NCI-H526 treated with DMSO at 0.1 percent for 48 hours (cell line): ENCODE data around the gene RABGAP1L.
"Not testable (repeated sequence)": the region's sequence is repeated elsewhere in the genome, so short reads cannot be mapped to it uniquely, and the experiment has no call there.

ENCODE experiments used
- DNase-seq: peaks from one replicate; lab custom pipeline; 2025; lab: John Stamatoyannopoulos, UW

Gene RABGAP1L

DNA sequence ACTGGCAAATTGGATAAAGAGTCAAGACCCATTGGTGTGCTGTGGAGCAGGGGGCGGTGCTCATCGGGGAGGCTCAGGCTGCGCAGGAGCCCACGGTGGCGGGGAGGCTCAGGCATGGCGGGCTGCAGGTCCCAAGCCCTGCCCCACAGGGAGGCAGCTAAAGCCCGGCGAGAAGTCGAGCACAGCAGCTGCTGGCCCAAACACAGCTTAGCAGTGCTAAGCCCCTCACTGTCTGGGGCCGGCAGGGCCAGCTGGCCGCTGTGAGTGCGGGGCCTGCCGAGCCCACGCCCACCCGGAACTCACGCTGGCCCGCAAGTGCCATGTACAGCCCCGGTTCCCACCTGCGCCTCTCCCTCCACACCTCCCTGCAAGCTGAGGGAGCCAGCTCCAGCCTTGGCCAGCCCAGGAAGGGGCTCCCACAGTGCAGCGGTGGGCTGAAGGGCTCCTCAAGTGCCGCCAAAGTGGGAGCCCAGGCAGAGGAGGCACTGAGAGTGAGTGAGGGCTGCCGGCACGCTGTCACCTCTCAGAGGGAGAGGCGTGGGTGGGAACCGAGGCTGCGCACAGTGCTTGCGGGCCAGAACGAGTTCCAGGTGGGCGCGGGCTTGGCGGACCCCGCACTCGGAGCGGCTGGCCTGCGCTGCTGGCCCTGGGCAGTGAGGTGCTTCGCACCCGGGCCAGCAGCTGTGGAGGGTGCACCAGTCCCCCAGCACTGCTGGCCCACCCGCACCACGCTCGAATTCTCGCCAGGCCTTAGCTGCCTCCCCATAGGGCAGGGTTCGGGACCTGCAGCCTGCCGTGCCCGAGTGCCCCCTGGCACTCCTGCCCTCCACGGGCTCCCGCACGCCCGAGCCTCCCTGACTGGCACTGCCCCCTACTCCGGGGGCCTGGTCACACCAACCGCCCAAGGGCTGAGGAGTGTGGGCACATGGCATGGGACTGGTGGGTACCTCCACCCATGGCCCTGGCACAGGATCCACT, 551.8 kb downstream of the RABGAP1L start:
- DNase-seq = no peak

GRCh38 chr1:174711848-174712247, 552.5 kb downstream of the RABGAP1L start:
- not testable (repeated sequence) for DNase-seq

DNA sequence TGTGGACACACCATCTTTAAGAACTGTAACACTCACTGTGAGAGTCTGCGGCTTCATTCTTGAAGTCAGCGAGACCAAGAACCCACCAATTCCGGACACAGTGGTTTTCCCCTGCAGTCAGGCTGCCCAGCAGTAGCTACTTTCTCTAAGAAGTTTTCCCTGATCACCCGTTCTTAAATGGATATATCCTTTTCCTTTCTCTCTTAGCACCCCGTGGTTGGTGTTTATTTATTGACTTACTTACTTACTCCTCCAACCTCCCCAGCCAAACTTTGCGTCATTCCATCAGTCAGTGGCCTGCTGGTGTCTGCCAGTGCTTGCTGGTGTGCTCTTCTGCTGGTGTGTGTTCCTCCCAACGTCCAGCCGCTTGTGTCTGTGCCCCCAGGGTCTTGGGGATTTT, 553.2 kb downstream of the RABGAP1L start:
- DNase-seq = no peak

GRCh38 chr1:174713796-174714195, 554.5 kb downstream of the RABGAP1L start:
- DNase-seq = no peak

- no peak for DNase-seq
Observed at GRCh38 chr1:174719194-174719593, 559.9 kb downstream of the RABGAP1L start.

GRCh38 chr1:174720618-174721017, 561.3 kb downstream of the RABGAP1L start:
- DNase-seq = no peak

- no peak for DNase-seq
Observed at GRCh38 chr1:174721246-174721645, 561.9 kb downstream of the RABGAP1L start.

GRCh38 chr1:174723816-174724215, 564.5 kb downstream of the RABGAP1L start:
- no peak for DNase-seq

DNA sequence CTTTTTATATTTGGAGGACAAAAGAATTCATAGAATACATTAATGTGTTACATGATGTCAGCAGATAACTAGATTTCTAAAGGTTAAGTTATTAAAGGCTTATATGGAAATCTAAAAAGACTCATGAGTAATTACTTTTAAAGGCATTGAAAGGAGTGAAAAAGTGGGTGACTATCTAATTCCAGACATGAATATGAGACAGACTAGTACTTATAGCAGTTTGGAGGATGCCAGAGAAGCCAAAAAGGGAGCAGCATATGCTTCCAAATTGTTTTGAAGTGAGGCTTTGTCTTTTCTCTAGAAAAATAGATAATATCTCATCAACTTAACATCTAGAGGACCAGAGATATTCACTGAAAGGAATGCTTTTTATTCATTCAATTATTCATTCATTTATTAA, 564.9 kb downstream of the RABGAP1L start:
- DNase-seq = no peak

GRCh38 chr1:174726167-174726879, 567.0 kb downstream of the RABGAP1L start:
- peak; percentile 40 for DNase-seq

GRCh38 chr1:174726880-174727585, 567.7 kb downstream of the RABGAP1L start:
- DNase-seq = no peak

- DNase-seq = no peak
Observed at GRCh38 chr1:174734270-174734669, 575.0 kb downstream of the RABGAP1L start.

DNA sequence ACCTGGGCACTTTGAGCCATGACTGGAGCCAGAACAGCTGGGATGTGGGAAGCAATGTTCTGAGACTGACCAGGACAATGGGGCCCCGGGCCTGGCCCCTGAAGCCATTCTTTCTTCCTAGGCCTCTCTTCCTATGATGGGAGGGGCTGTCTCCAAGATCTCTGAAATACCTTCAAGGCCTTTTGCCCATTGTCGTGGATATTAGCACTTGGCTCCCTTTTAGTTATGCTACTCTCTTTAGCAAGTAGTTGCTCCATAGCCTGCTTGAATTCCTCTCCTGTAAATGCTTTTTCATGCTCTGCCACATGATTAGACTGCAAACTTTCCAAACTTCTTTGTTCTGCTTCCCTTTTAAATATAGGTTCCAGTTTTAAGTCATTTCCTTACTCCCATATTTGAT, 577.5 kb downstream of the RABGAP1L start:
- DNase-seq = no peak

DNA sequence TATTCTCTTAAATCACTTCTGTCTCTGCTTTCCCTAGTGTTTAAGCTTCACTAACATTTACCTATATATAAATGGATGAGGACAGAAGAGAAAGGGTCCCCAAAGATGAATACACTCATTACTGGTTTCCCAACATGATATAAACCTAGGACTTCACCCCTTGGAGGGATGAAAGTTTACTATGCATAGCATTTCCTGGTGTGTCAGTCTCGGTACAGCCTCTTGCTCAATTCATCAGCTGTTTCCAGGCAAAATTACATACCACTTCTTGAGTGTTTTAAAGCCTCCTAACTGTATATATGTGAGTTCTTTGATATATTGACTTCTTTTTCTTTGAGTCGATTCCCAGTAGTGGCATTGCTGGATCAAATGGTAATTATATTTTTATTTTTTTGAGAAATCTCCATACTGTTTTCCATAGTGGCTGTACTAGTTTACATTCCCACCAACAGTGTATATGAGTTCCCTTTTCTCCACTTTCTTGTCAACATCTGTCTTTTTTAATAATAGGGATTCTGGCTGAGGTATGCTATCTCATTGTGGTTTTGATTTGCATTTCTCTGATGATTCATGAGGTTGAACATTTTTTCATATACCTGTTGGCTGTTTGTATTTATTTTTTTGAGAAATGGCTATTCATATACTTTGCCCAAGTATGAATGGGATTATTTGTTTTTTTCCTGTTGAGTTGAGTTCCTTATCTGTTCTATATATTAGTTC, 581.1 kb downstream of the RABGAP1L start:
- DNase-seq = peak; percentile 74

GRCh38 chr1:174742805-174743653, 583.7 kb downstream of the RABGAP1L start:
- no peak for DNase-seq

GRCh38 chr1:174743654-174744561, 584.6 kb downstream of the RABGAP1L start:
- DNase-seq = peak; percentile 72

GRCh38 chr1:174744886-174745285, 585.6 kb downstream of the RABGAP1L start:
- DNase-seq = no peak

GRCh38 chr1:174746024-174746808, 586.9 kb downstream of the RABGAP1L start:
- no peak for DNase-seq

- no peak for DNase-seq
Observed at GRCh38 chr1:174747613-174748012, 588.3 kb downstream of the RABGAP1L start.
